MG63 (cell line): ENCODE results near the gene GALNT17. TPM values are rescaled to one million over a fixed set of nuclear protein-coding genes. Genes with fewer than 3 reads are reported as not detected.

Experiments used
- DNase-seq: peaks from one replicate; pipeline ENCODE4 v3.0.0-alpha.2; 2020
- H3K27me3 ChIP-seq: fragments of 250-450 bp; sonication (Bioruptor Pico); 2 replicates; pipeline ENCODE4 v1.5.1; 2020; ENCODE audit warnings: mild to moderate bottlenecking, moderate library complexity
- H3K36me3 ChIP-seq: fragments of 250-450 bp; sonication (Bioruptor Pico); 2 replicates; pipeline ENCODE4 v1.5.1; 2020; ENCODE audit warnings: mild to moderate bottlenecking, moderate library complexity
- H3K4me3 ChIP-seq: fragments of 250-450 bp; sonication (Bioruptor Pico); 2 replicates; pipeline ENCODE4 v1.5.1; 2020; ENCODE audit warnings: mild to moderate bottlenecking, moderate library complexity
- H3K9me3 ChIP-seq: fragments of 250-450 bp; sonication (Bioruptor Pico); 2 replicates; pipeline ENCODE4 v1.5.1; 2020; ENCODE audit warnings: mild to moderate bottlenecking, moderate library complexity
- total RNA-seq: library from RNA; depleted of rRNA; stranded (reverse); fragments of >200 nt; shearing (Covaris generic); gene quantifications from 2 replicates; pipeline ENCODE4 v1.2.3, GENCODE V29; 2014; ENCODE audit warnings: low replicate concordance

The GALNT17 gene
- total RNA-seq, 1 experiment from 2014 or later = 0.03 TPM

- DNase-seq = no peak
- no peak overlapping the region for H3K4me3 ChIP-seq
- no peaks in the 10 kb centered on the region for H3K9me3 ChIP-seq
- no peaks in the 10 kb centered on the region for H3K36me3 ChIP-seq
- H3K27me3 ChIP-seq = no peaks in the 10 kb centered on the region
Measured at GRCh38 chr7:71377062-71377461, 245.1 kb downstream of the GALNT17 start.

GRCh38 chr7:71377469-71377868 lies 245.5 kb downstream of the GALNT17 start:
- Histone ChIP-seq H3K4me3 (no peak overlapping the region), H3K27me3 (no peaks in the 10 kb centered on the region), H3K36me3 (no peaks in the 10 kb centered on the region), H3K9me3 (no peaks in the 10 kb centered on the region)
- DNase-seq = no peak

- Histone ChIP-seq H3K4me3 (no peak overlapping the region), H3K27me3 (no peaks in the 10 kb centered on the region), H3K36me3 (no peaks in the 10 kb centered on the region), H3K9me3 (no peaks in the 10 kb centered on the region)
- DNase-seq = no peak
Measured at GRCh38 chr7:71384094-71384493, 252.2 kb downstream of the GALNT17 start.

- Histone ChIP-seq H3K27me3 (no peaks in the 10 kb centered on the region), H3K4me3 (no peak overlapping the region), H3K9me3 (no peaks in the 10 kb centered on the region), H3K36me3 (no peaks in the 10 kb centered on the region)
- DNase-seq = no peak
Measured at GRCh38 chr7:71385330-71385729, 253.4 kb downstream of the GALNT17 start.

GRCh38 chr7:71386152-71386785 lies 254.3 kb downstream of the GALNT17 start:
- Histone ChIP-seq H3K36me3 (no peaks in the 10 kb centered on the region), H3K4me3 (no peak overlapping the region), H3K9me3 (no peaks in the 10 kb centered on the region), H3K27me3 (no peaks in the 10 kb centered on the region)
- no peak for DNase-seq

- no peak for DNase-seq
- H3K9me3 ChIP-seq = no peaks in the 10 kb centered on the region
- H3K4me3 ChIP-seq = no peak overlapping the region
Measured at GRCh38 chr7:71388181-71388580, 256.2 kb downstream of the GALNT17 start.

GRCh38 chr7:71389976-71390375 lies 258.0 kb downstream of the GALNT17 start:
- Histone ChIP-seq H3K36me3 (no peaks in the 10 kb centered on the region), H3K4me3 (no peak overlapping the region), H3K9me3 (no peaks in the 10 kb centered on the region), H3K27me3 (no peaks in the 10 kb centered on the region)
- no peak for DNase-seq

More at GRCh38 chr7:71388181-71388580, 256.2 kb downstream of the GALNT17 start:
- Histone ChIP-seq H3K36me3 (no peaks in the 10 kb centered on the region), H3K27me3 (no peaks in the 10 kb centered on the region)

- DNase-seq = no peak
- no peaks in the 10 kb centered on the region for H3K27me3 ChIP-seq
- H3K36me3 ChIP-seq = no peaks in the 10 kb centered on the region
- no peaks in the 10 kb centered on the region for H3K9me3 ChIP-seq
- no peak overlapping the region for H3K4me3 ChIP-seq
Measured at GRCh38 chr7:71393661-71394060, 261.7 kb downstream of the GALNT17 start.

GRCh38 chr7:71402684-71403083 lies 270.7 kb downstream of the GALNT17 start:
- Histone ChIP-seq H3K4me3 (no peak overlapping the region), H3K9me3 (no peaks in the 10 kb centered on the region), H3K36me3 (no peaks in the 10 kb centered on the region), H3K27me3 (no peaks in the 10 kb centered on the region)
- DNase-seq = no peak

- Histone ChIP-seq H3K9me3 (no peaks in the 10 kb centered on the region), H3K4me3 (no peak overlapping the region), H3K36me3 (no peaks in the 10 kb centered on the region), H3K27me3 (no peaks in the 10 kb centered on the region)
- DNase-seq = no peak
Measured at GRCh38 chr7:71403202-71403946, 271.4 kb downstream of the GALNT17 start.

- no peaks in the 10 kb centered on the region for H3K9me3 ChIP-seq
- DNase-seq = no peak
- H3K4me3 ChIP-seq = no peak overlapping the region
- H3K27me3 ChIP-seq = no peaks in the 10 kb centered on the region
- H3K36me3 ChIP-seq = no peaks in the 10 kb centered on the region
Measured at GRCh38 chr7:71404726-71405345, 272.9 kb downstream of the GALNT17 start.

GRCh38 chr7:71408271-71408670 lies 276.3 kb downstream of the GALNT17 start:
- Histone ChIP-seq H3K4me3 (no peak overlapping the region), H3K36me3 (no peaks in the 10 kb centered on the region), H3K9me3 (no peaks in the 10 kb centered on the region), H3K27me3 (no peaks in the 10 kb centered on the region)
- DNase-seq = no peak

GRCh38 chr7:71409550-71410157 lies 277.7 kb downstream of the GALNT17 start:
- no peaks in the 10 kb centered on the region for H3K9me3 ChIP-seq
- no peaks in the 10 kb centered on the region for H3K27me3 ChIP-seq
- no peak overlapping the region for H3K4me3 ChIP-seq
- DNase-seq = no peak
- no peaks in the 10 kb centered on the region for H3K36me3 ChIP-seq

GRCh38 chr7:71411475-71411874 lies 279.5 kb downstream of the GALNT17 start:
- DNase-seq = no peak

GRCh38 chr7:71414490-71414889 lies 282.5 kb downstream of the GALNT17 start:
- no peaks in the 10 kb centered on the region for H3K9me3 ChIP-seq
- no peak overlapping the region for H3K4me3 ChIP-seq
- no peak for DNase-seq
- H3K27me3 ChIP-seq = no peaks in the 10 kb centered on the region
- H3K36me3 ChIP-seq = no peaks in the 10 kb centered on the region

More at GRCh38 chr7:71411475-71411874, 279.5 kb downstream of the GALNT17 start:
- no peaks in the 10 kb centered on the region for H3K36me3 ChIP-seq
- no peak overlapping the region for H3K4me3 ChIP-seq
- H3K9me3 ChIP-seq = no peaks in the 10 kb centered on the region
- no peaks in the 10 kb centered on the region for H3K27me3 ChIP-seq

- Histone ChIP-seq H3K36me3 (no peaks in the 10 kb centered on the region), H3K4me3 (no peak overlapping the region), H3K9me3 (no peaks in the 10 kb centered on the region), H3K27me3 (no peaks in the 10 kb centered on the region)
- no peak for DNase-seq
Measured at GRCh38 chr7:71419546-71420337, 287.8 kb downstream of the GALNT17 start.

GRCh38 chr7:71422104-71422503 lies 290.2 kb downstream of the GALNT17 start:
- Histone ChIP-seq H3K27me3 (no peaks in the 10 kb centered on the region), H3K36me3 (no peaks in the 10 kb centered on the region), H3K4me3 (no peak overlapping the region), H3K9me3 (no peaks in the 10 kb centered on the region)
- DNase-seq = no peak
